GM12891 (cell line): ENCODE data around the gene PTPRN2.

Experiments used
- DNase-seq: peaks from one replicate; pipeline ENCODE4 v3.0.0; 2011; ENCODE audit warnings: low spot score; ENCODE audit not compliant: insufficient read length
- FAIRE-seq: peaks from 2 replicates; lab custom pipeline; 2011; peaks lifted over from hg19 to GRCh38; lab: Jason Lieb, UNC
- PAX5 ChIP-seq: IDR thresholded peaks from 2 replicates; pipeline ENCODE4 v1.6.1; 2011; ENCODE audit warnings: low read length, moderate library complexity, mild to moderate bottlenecking; ENCODE audit not compliant: insufficient read depth, severe bottlenecking
- POLR2A ChIP-seq: IDR thresholded peaks from 2 replicates; pipeline ENCODE4 v1.6.1; 2011; ENCODE audit warnings: low read depth, low read length, control low read depth
- POLR2AphosphoS5 ChIP-seq: IDR thresholded peaks from 2 replicates; pipeline ENCODE4 v1.6.1; 2011; ENCODE audit warnings: low read depth, low read length, control low read depth
- POU2F2 ChIP-seq: IDR thresholded peaks from 2 replicates; pipeline ENCODE4 v1.6.1; 2011; ENCODE audit warnings: low read depth, mild to moderate bottlenecking, control low read depth, low read length, moderate library complexity
- SPI1 ChIP-seq: IDR thresholded peaks from 2 replicates; pipeline ENCODE4 v1.6.1; 2011; ENCODE audit warnings: low read depth, low read length, control low read depth
- TAF1 ChIP-seq: IDR thresholded peaks from 2 replicates; pipeline ENCODE4 v1.6.1; 2011; ENCODE audit warnings: low read depth, low read length, control low read depth

The PTPRN2 gene

DNA sequence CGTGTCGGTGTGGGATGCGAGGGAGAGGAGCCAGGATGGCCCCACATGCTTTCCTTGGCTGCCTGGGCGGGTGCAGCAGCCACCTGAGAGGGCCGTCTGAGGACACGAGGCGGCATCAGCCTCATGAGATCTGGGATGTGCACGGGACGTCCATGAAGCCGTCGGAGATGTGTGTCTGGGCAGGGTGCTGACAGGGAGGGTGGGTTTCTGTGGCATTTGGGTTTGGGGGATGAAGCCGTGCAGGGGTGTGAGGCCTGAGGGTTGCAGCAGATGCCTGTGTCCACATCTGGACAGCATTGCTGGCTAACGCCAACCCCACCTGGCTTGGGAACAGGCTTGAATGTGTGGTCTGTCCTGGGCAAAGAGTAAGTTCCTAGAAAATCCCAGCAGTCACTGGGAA lies 1071.3 kb downstream of the PTPRN2 start:
- no peak for TF ChIP-seq SPI1
- DNase-seq (no peak), FAIRE-seq (no peak)

DNA sequence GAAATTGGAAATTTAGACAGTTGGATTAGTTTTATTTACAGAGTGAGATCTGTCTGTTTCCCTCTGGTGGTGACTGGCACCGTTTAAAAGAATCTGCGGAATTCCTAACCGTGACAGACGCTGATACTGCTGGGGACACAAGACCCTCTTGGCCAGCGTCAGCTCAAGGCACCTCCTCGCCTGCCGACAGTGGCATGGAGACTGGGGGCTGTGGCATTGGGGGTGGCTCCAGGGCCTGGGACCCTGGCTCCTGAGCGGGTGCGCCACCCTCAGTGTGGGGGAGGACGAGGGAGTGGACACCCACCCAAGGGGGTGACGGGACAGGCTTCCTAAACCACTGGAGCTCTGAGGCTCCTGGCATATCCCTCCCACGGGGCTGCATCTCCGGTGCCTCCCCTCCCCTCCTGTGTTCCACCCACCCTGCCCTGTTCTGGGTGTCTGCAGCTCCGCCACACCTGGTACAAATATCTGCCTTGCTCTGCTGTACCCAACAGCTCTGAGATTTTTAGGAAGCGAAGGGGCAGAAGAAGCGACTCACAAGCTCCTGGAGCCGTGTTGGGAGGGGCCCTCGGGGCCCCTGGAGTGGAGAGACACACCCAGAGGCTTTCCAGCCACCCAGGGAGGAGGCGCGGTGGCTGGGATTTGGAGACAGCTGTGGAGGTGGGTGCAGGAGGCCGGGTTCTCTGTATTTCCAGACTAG lies 1072.1 kb downstream of the PTPRN2 start:
- no peak for FAIRE-seq
- no peak for DNase-seq
- TF ChIP-seq SPI1 (no peak), TAF1 (no peak), PAX5 (no peak), POLR2A (no peak)

DNA sequence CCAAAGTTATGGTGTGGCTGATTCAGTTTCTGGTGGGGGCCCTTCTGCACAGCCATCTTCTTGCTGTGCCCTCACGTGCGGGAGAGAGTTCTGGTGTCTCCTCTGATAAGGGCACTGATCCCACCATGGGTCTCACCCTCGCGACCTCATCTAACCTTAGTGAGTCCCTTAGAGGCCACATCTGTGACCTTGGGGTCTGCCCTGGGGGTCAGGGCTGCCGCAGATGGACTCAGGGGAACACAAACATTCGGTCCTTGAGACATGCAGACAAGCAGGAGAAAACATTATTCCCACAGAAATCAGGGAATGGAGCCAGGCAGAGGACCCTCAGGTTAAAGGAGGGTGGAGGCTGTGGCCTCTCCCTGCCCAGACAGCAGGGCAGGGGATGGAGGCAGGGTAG lies 1072.9 kb downstream of the PTPRN2 start:
- DNase-seq, result no peak
- no peak for TF ChIP-seq PAX5
- no peak for TF ChIP-seq SPI1
- no peak for TF ChIP-seq POU2F2
- no peak for TF ChIP-seq TAF1
- no peak for TF ChIP-seq POLR2AphosphoS5
- no peak for TF ChIP-seq POLR2A
- no peak for FAIRE-seq

DNA sequence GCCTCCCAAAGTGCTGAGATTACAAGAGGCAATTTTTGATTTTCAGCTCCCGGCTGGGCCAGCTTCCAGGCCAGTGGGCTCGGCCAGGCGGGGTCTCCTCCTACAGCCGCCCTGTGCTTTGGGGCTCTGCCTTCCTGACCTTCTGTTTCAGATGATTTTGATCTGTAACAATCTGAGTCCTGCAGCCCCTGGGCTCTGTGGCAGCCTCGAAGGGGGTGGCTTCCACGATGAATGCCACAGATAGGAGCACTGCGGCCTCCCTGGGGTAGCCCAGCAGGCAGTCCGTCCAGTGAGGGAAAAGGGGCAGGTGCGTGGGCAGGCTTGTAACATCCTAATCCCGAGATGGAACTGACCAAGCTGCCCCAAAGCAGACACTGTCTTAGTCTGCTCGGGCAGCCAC lies 1073.3 kb downstream of the PTPRN2 start:
- no peak for FAIRE-seq
- TF ChIP-seq POLR2A (no peak), POLR2AphosphoS5 (no peak), TAF1 (no peak), SPI1 (no peak), POU2F2 (no peak), PAX5 (no peak)
- DNase-seq, result no peak

DNA sequence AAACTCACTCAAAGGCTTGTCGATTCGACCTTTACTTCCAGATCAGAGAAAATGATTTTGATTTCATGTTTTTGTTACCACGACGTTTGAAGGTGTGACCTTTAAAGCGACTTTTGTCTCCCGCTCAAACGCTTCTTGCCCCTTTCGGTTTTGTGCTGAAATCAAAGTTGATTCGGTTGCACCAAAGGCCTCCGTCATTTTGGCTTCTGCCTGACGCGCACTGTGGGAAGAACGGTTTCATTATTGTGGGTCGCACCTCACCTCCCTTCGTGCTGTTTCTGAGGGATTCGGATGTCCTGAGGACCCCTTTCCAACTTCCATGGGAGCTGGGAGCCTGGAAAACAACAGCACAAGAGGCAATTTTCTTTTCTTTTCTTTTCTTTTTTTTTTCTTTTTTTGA lies 1073.9 kb downstream of the PTPRN2 start:
- FAIRE-seq (no peak), DNase-seq (no peak)
- TF ChIP-seq SPI1 (no peak), POLR2AphosphoS5 (no peak), PAX5 (no peak), TAF1 (no peak), POLR2A (no peak), POU2F2 (no peak)

DNA sequence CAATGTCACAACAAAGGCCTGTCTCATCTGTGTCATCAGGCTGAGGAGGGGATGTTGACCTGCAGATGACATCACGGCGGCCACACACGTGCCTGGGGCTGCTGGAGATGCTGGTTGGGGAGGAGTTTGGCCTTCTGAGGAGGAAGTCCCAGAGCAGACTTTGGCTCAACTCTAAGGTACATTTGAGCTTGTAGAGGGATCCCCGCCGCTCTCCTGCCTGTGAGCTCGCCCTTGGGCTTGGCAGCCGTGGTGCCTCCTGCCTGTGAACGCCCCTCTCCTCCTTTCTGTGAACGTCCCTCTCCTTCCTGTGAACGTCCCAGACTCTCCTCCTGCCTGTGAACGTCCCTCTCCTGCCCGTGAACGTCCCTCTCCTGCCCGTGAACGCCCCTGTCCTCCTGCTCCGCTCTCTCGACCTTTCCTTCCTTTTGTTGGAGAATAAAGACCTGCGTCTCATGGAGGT lies 1074.4 kb downstream of the PTPRN2 start:
- FAIRE-seq (no peak), DNase-seq (no peak)
- TF ChIP-seq POU2F2, result no peak
- TF ChIP-seq POLR2AphosphoS5, result no peak
- no peak for TF ChIP-seq POLR2A
- TF ChIP-seq SPI1, result no peak
- TF ChIP-seq PAX5, result no peak
- TF ChIP-seq TAF1, result no peak

DNA sequence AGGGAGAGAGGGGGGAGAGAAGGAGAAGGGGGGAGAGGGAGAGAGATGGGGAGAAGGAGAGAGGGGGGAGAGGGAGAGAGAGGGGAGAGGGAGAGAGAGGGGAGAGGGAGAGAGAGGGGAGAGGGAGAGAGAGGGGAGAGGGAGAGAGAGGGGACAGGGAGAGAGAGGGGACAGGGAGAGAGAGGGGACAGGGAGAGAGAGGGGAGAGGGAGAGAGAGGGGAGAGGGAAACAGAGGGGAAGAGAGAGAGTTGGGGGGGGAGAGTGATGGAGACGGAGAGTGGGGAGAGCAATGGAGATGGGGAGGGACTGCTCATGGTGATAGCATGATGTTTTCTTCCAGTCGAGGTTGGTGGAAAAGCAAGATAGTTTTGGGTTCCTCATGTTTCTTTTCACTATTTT lies 1078.4 kb downstream of the PTPRN2 start:
- FAIRE-seq (no peak), DNase-seq (no peak)
- TF ChIP-seq POU2F2 (no peak), SPI1 (no peak), PAX5 (no peak), TAF1 (no peak), POLR2AphosphoS5 (no peak), POLR2A (no peak)

DNA sequence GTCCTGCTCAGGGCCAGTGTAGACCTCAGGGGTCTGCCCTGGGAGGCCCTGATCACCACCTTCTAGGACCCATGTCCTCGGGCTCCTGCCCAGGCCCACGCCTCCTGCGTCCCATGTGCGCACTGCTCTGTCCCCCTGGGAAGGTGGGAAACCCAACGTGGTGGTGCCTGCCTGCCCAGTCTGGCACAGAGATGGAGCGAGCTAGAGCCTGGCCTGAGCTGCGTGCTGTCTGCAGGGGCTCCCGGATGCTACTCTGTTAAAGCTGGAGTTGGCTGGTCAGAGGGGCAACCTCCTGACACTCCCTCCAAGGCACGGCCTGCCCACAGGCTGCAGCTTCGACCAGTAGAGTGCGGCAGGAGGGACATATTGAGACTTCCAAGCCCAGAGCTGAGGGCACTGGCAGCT lies 1079.1 kb downstream of the PTPRN2 start:
- DNase-seq (no peak), FAIRE-seq (no peak)
- TF ChIP-seq PAX5 (no peak), POLR2AphosphoS5 (no peak), POLR2A (no peak), TAF1 (no peak), SPI1 (no peak), POU2F2 (no peak)

DNA sequence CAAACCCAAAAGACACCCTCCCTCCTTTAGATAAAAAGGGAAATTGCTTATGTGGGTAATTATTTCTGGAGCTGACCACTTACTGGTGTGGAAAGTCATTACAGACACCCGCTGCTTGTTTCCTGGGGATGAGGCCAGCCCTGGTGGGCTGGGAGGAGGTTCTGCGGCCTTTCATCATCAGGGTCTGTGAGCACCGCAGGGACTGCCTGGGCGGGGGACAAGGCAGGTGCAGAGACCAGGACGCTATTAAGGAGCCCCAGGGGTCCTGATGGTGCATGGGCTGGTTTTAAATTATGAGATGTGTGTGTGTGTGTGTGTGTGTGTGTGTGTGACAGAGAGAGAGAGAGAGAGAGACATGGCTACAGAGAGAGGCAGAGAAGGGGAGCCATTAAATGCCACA lies 1079.6 kb downstream of the PTPRN2 start:
- TF ChIP-seq POLR2A (no peak), PAX5 (no peak), POU2F2 (no peak), TAF1 (no peak), SPI1 (no peak), POLR2AphosphoS5 (no peak)
- no peak for DNase-seq
- FAIRE-seq, result no peak

DNA sequence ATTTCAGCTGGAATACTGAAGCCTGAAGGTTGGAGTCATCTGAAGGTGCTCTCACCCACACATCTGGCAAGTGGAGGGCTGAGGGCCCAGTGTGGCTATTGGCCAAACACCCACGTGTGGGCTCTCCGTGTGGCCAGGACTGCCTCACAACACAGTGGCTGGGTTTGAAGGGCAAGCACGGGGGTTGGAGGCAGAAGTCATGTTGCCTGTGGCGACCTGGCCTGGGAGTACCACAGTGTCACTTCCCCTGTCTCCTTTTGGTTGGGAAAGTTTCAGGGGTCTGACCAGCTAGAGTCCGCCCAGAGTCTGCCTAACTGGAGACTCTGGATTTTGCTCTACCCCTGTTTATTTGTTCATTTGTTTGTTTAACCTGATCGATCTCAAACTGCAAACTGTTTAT lies 1081.4 kb downstream of the PTPRN2 start:
- DNase-seq, result no peak
- FAIRE-seq, result no peak
- TF ChIP-seq POU2F2 (no peak), SPI1 (no peak), TAF1 (no peak), POLR2AphosphoS5 (no peak), POLR2A (no peak), PAX5 (no peak)

DNA sequence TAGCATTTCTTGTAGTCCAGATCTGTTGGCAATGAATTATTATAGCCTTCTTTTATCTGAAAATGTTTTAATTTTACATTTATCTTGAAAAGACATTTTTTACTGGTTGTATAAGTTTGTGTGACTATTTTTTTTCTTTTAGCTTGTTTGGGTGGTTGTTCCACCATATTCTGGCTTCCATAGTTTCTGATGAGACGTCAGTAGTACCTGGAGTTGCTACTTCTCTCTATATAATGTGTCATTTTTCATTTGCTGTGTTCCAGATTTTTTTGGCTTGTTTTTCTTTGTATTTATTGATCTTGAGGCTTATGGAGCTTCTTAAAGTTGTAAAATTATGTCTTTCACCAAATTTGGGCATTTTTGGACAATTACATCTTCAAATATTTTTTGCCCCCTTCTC lies 1082.0 kb downstream of the PTPRN2 start:
- TF ChIP-seq POLR2AphosphoS5 (no peak), TAF1 (no peak), POLR2A (no peak), SPI1 (no peak), PAX5 (no peak), POU2F2 (no peak)
- no peak for FAIRE-seq
- no peak for DNase-seq
